ENCODE results near the gene ZNF408. TPM values are rescaled to one million over a fixed set of nuclear protein-coding genes. Genes with fewer than 3 reads are reported as not detected.

Gene ZNF408
- polyA plus RNA-seq, 1 donor (not counting 4 experiments of a cell fraction or from before 2014, with no cell fraction given) = 4.0 TPM

- H3K4me2 ChIP-seq (ENCODE audit: control insufficient read depth, extremely low read depth, insufficient read depth, low read depth, low read length) = no peak overlapping the region
Measured at GRCh38 chr11:46724088-46724487, 23.3 kb downstream of the ZNF408 start.

GRCh38 chr11:46725338-46726205 lies 24.7 kb downstream of the ZNF408 start:
- no peaks in the 10 kb centered on the region for H3K4me1 ChIP-seq (ENCODE audit: control insufficient read depth, extremely low read depth, insufficient read depth, low read length)
- dilution Hi-C loops (cut with MboI; ENCODE audit: extremely low pct_ligation_motif_present, low sequenced_read_pairs) = no loop called here
- no peaks in the 10 kb centered on the region for H3K9me1 ChIP-seq (ENCODE audit: control insufficient read depth, extremely low read depth, insufficient read depth, low read length)
- H4K20me1 ChIP-seq (ENCODE audit: control insufficient read depth, extremely low read depth, insufficient read depth, low read length) = no peaks in the 10 kb centered on the region
- DNase-seq (ENCODE audit: low read depth, low spot score) (no peak), FAIRE-seq (no peak)
- H3K4me2 ChIP-seq (ENCODE audit: control insufficient read depth, extremely low read depth, insufficient read depth, low read depth, low read length) = no peak overlapping the region
- no peak overlapping the region for H3K9ac ChIP-seq (ENCODE audit: control insufficient read depth, extremely low read depth, insufficient read depth, low read length)
- no peaks in the 10 kb centered on the region for H3K27me3 ChIP-seq (ENCODE audit: control insufficient read depth, extremely low read depth, insufficient read depth, low read length)
- no peaks in the 10 kb centered on the region for H3K36me3 ChIP-seq (ENCODE audit: control insufficient read depth in 2 of 2, extremely low read depth in 1 of 2, insufficient read depth in 2 of 2, low read length in 2 of 2)
- H3K27ac ChIP-seq (ENCODE audit: control insufficient read depth, insufficient read depth, low read length) = no peak overlapping the region
- no peak overlapping the region for H3K4me3 ChIP-seq (ENCODE audit: control insufficient read depth in 2 of 3, extremely low read depth in 1 of 3, insufficient read depth in 2 of 3, low read depth in 1 of 3, low read length in 3 of 3)
- no peak overlapping the region for H2AFZ ChIP-seq (ENCODE audit: control insufficient read depth, low read length)
- H3K9me3 ChIP-seq (ENCODE audit: control insufficient read depth, low read depth, low read length) = no peaks in the 10 kb centered on the region
- no peaks in the 10 kb centered on the region for H3K79me2 ChIP-seq (ENCODE audit: control insufficient read depth, insufficient read depth, low read length)
- TF ChIP-seq EZH2 (IDR thresholded peaks at IDR 0.05; ENCODE audit: low read length) = no peak
- TF ChIP-seq CTCF (optimal IDR thresholded peaks at IDR 0.05 in 1 of 3, IDR thresholded peaks at IDR 0.05 in 1 of 3, conservative IDR thresholded peaks at IDR 0.05 in 1 of 3; ENCODE audit: extremely low read depth in 1 of 3, insufficient read depth in 2 of 3, low read length in 3 of 3) = no peak

More at GRCh38 chr11:46724088-46724487, 23.3 kb downstream of the ZNF408 start:
- no peaks in the 10 kb centered on the region for H4K20me1 ChIP-seq (ENCODE audit: control insufficient read depth, extremely low read depth, insufficient read depth, low read length)
- H3K27me3 ChIP-seq (ENCODE audit: control insufficient read depth, extremely low read depth, insufficient read depth, low read length) = no peaks in the 10 kb centered on the region
- no peaks in the 10 kb centered on the region for H3K4me1 ChIP-seq (ENCODE audit: control insufficient read depth, extremely low read depth, insufficient read depth, low read length)
- no peak overlapping the region for H3K9ac ChIP-seq (ENCODE audit: control insufficient read depth, extremely low read depth, insufficient read depth, low read length)
- H3K27ac ChIP-seq (ENCODE audit: control insufficient read depth, insufficient read depth, low read length) = no peak overlapping the region
- dilution Hi-C loops (cut with MboI; ENCODE audit: extremely low pct_ligation_motif_present, low sequenced_read_pairs) = no loop called here
- H3K4me3 ChIP-seq (ENCODE audit: control insufficient read depth in 2 of 3, extremely low read depth in 1 of 3, insufficient read depth in 2 of 3, low read depth in 1 of 3, low read length in 3 of 3) = no peak overlapping the region
- no peaks in the 10 kb centered on the region for H3K36me3 ChIP-seq (ENCODE audit: control insufficient read depth in 2 of 2, extremely low read depth in 1 of 2, insufficient read depth in 2 of 2, low read length in 2 of 2)
- H2AFZ ChIP-seq (ENCODE audit: control insufficient read depth, low read length) = no peak overlapping the region
- no peak for FAIRE-seq
- DNase-seq (ENCODE audit: low read depth, low spot score) = no peak
- TF ChIP-seq EZH2 (IDR thresholded peaks at IDR 0.05; ENCODE audit: low read length) = no peak
- TF ChIP-seq CTCF (optimal IDR thresholded peaks at IDR 0.05 in 1 of 3, IDR thresholded peaks at IDR 0.05 in 1 of 3, conservative IDR thresholded peaks at IDR 0.05 in 1 of 3; ENCODE audit: extremely low read depth in 1 of 3, insufficient read depth in 2 of 3, low read length in 3 of 3) = no peak
- H3K9me1 ChIP-seq (ENCODE audit: control insufficient read depth, extremely low read depth, insufficient read depth, low read length) = no peaks in the 10 kb centered on the region
- H3K79me2 ChIP-seq (ENCODE audit: control insufficient read depth, insufficient read depth, low read length) = no peaks in the 10 kb centered on the region
- H3K9me3 ChIP-seq (ENCODE audit: control insufficient read depth, low read depth, low read length) = no peaks in the 10 kb centered on the region

Data from keratinocyte (primary cell).